A549 (cell line): Measurements from ENCODE around the gene MANSC1. TPM values are rescaled to one million over a fixed set of nuclear protein-coding genes. Genes with fewer than 3 reads are reported as not detected.
"Not testable (repeated sequence)": the region's sequence is repeated elsewhere in the genome, so short reads cannot be mapped to it uniquely, and the experiment has no call there.

ENCODE experiments used
- ATAC-seq, 2 experiments: fragments of 200-7000 bp in 1 of 2; fragments of >200 bp in 1 of 2; cut with Nextera tagmentation in 1 of 2; cut with Tn5 transposase in 1 of 2; 3 replicates each; pipeline versions ENCODE4 v1.8.0 to v1.9.1; 2018 to 2020; ENCODE audit warnings: mild to moderate bottlenecking in 1 of 2, moderate library complexity in 1 of 2
- CTCF ChIA-PET: fragments of 300-600 bp; sonication (Branson Sonifier 250); formaldehyde crosslinking; extraction: SDS; loops from one replicate; lab custom pipeline; 2021; ENCODE audit warnings: antibody characterized with exemption, inconsistent platforms; lab: Yijun Ruan, JAX
- POLR2A ChIA-PET: fragments of 350-600 bp; formaldehyde crosslinking; extraction: SDS; loops from one replicate; lab custom pipeline; 2021; ENCODE audit warnings: antibody characterized with exemption, inconsistent platforms; lab: Yijun Ruan, JAX
- DNase-seq, 2 experiments: peaks; one replicate each; pipeline versions ENCODE4 v3.0.0 to v3.0.0-alpha.2; 2011 to 2016; ENCODE audit warnings: low read depth in 1 of 2, low spot score in 1 of 2
- FAIRE-seq: peaks from 2 replicates; lab custom pipeline; 2011; peaks lifted over from hg19 to GRCh38; lab: Jason Lieb, UNC
- H3K27ac ChIP-seq, 2 experiments: fragments of >200 bp; sonication (Bioruptor Twin); formaldehyde crosslinking; 3 replicates each; pipeline ENCODE4 v1.5.1; 2016 to 2017
- H3K4me1 ChIP-seq: fragments of >200 bp; sonication (Bioruptor Twin); formaldehyde crosslinking; 3 replicates; pipeline ENCODE4 v1.6.1; 2016
- H3K4me2 ChIP-seq: fragments of >200 bp; sonication (Bioruptor Twin); formaldehyde crosslinking; 3 replicates; pipeline ENCODE4 v1.6.1; 2016
- H3K4me3 ChIP-seq: fragments of >200 bp; sonication (Bioruptor Twin); formaldehyde crosslinking; 3 replicates; pipeline ENCODE4 v1.5.1; 2016
- H3K9me3 ChIP-seq: fragments of >200 bp; sonication (Bioruptor Twin); formaldehyde crosslinking; 3 replicates; pipeline ENCODE4 v1.6.1; 2016
- CBX2 ChIP-seq: fragments of 200-600 bp; sonication (generic); IDR thresholded peaks from 2 replicates; pipeline ENCODE4 v1.6.1; 2016; ENCODE audit warnings: low read depth, mild to moderate bottlenecking, borderline replicate concordance
- CBX8 ChIP-seq: fragments of 200-600 bp; sonication (generic); IDR thresholded peaks from 2 replicates; pipeline ENCODE4 v1.6.1; 2016
- EP300 ChIP-seq, 2 experiments: fragments of >200 bp; sonication (Bioruptor Twin); formaldehyde crosslinking; IDR thresholded peaks; 2 replicates in 1 of 2; 3 replicates in 1 of 2; pipeline ENCODE4 v1.6.1; 2016 to 2017
- FOSL2 ChIP-seq, 2 experiments: fragments of 450-650 bp in 1 of 2; fragments of >200 bp in 1 of 2; sonication (Bioruptor Twin) in 1 of 2; formaldehyde crosslinking; IDR thresholded peaks; 2 replicates each; pipeline versions ENCODE4 v1.5.0 to v1.6.1; 2016 to 2020; ENCODE audit warnings: mild to moderate bottlenecking in 1 of 2, moderate library complexity in 1 of 2
- HDAC2 ChIP-seq: fragments of 200-600 bp; sonication (generic); IDR thresholded peaks from 2 replicates; pipeline ENCODE4 v1.6.1; 2016
- HEYL ChIP-seq: fragments of 250-450 bp; sonication (Bioruptor Pico); IDR thresholded peaks from 2 replicates; pipeline ENCODE4 v1.8.0; 2021; ENCODE audit warnings: mild to moderate bottlenecking, moderate library complexity
- HOXB5 ChIP-seq: fragments of 250-450 bp; sonication (Bioruptor Pico); IDR thresholded peaks from 2 replicates; pipeline ENCODE4 v1.5.0; 2020; ENCODE audit warnings: mild to moderate bottlenecking, moderate library complexity
- JUN ChIP-seq, 2 experiments: fragments of >200 bp; sonication (Bioruptor Twin); formaldehyde crosslinking; IDR thresholded peaks; 2 replicates in 1 of 2; 3 replicates in 1 of 2; pipeline ENCODE4 v1.6.1; 2016 to 2017
- MAZ ChIP-seq: fragments of 150-350 bp; IDR thresholded peaks from 2 replicates; pipeline ENCODE4 v1.6.1; 2014; ENCODE audit warnings: antibody characterized with exemption, low read depth, low read length, borderline replicate concordance
- NPAS2 ChIP-seq: fragments of 250-450 bp; sonication (Bioruptor Pico); IDR thresholded peaks from 2 replicates; pipeline ENCODE4 v1.8.0; 2022; ENCODE audit warnings: mild to moderate bottlenecking, moderate library complexity, borderline replicate concordance
- PHF8 ChIP-seq: fragments of 200-600 bp; sonication (generic); IDR thresholded peaks from 2 replicates; pipeline ENCODE4 v1.6.1; 2016; ENCODE audit warnings: low read depth, mild to moderate bottlenecking, antibody characterized with exemption, moderate library complexity, borderline replicate concordance
- POLR2A ChIP-seq: IDR thresholded peaks from 2 replicates; pipeline ENCODE4 v1.6.1; 2012; ENCODE audit warnings: mild to moderate bottlenecking, low read length
- RCOR1 ChIP-seq: fragments of 150-350 bp; IDR thresholded peaks from 2 replicates; pipeline ENCODE4 v1.6.1; 2014; ENCODE audit warnings: antibody characterized with exemption, low read length, low read depth
- RFX5 ChIP-seq: fragments of 450-650 bp; IDR thresholded peaks from 2 replicates; pipeline ENCODE4 v1.7.1; 2014; ENCODE audit warnings: antibody characterized with exemption, mild to moderate bottlenecking, moderate library complexity
- TFCP2L1 ChIP-seq: fragments of 250-450 bp; sonication (Bioruptor Pico); IDR thresholded peaks from 2 replicates; pipeline ENCODE4 v1.5.0; 2021; ENCODE audit warnings: mild to moderate bottlenecking
- ZC3H11A ChIP-seq: fragments of 450-650 bp; IDR thresholded peaks from 2 replicates; pipeline ENCODE4 v1.6.1; 2014; ENCODE audit warnings: antibody characterized with exemption, mild to moderate bottlenecking
- ZFP36 ChIP-seq: fragments of 450-650 bp; IDR thresholded peaks from 2 replicates; pipeline ENCODE4 v1.6.1; 2014; ENCODE audit warnings: borderline replicate concordance; ENCODE audit not compliant: partially characterized antibody
- ZSCAN20 ChIP-seq: fragments of 250-450 bp; sonication (Bioruptor Pico); IDR thresholded peaks from 2 replicates; pipeline ENCODE4 v1.8.0; 2022; ENCODE audit warnings: mild to moderate bottlenecking, moderate library complexity
- WGBS: methylation state at CpG from one replicate; pipeline ENCODE4 v1.1.6; 2017; ENCODE audit errors: missing lambda C conversion rate; 5-methylcytosine and 5-hydroxymethylcytosine counted together
- polyA plus RNA-seq, 4 experiments: library from polyadenylated mRNA; depleted of rRNA in 3 of 4; stranded (reverse); fragments of >200 nt; fragmentation: RNase III in 1 of 4; extraction: RNeasy Plus Mini Kit Qiagen cat#74134 plus additional on column Dnase treatment in 1 of 4; gene quantifications; 2 replicates in 3 of 4; 3 replicates in 1 of 4; pipeline ENCODE4 v1.2.3, GENCODE V29; 2011 to 2017
- TF ChIP-seq, protein P1 (sequence below): fragments of 250-450 bp; sonication (Bioruptor Pico); IDR thresholded peaks from 2 replicates; pipeline ENCODE4 v1.5.0; 2020; ENCODE audit warnings: low read depth, mild to moderate bottlenecking, moderate library complexity
- TF ChIP-seq, protein P2 (sequence below): IDR thresholded peaks from 2 replicates; pipeline ENCODE4 v1.6.1; 2012; ENCODE audit warnings: low read depth, borderline replicate concordance
- TF ChIP-seq, protein P3 (sequence below): fragments of 250-450 bp; sonication (Bioruptor Pico); IDR thresholded peaks from 2 replicates; pipeline ENCODE4 v1.5.0; 2021; ENCODE audit warnings: mild to moderate bottlenecking, moderate library complexity, borderline replicate concordance
- TF ChIP-seq, protein P4 (sequence below): fragments of 200-600 bp; sonication (generic); IDR thresholded peaks from 2 replicates; pipeline ENCODE4 v1.6.1; 2016; ENCODE audit warnings: antibody characterized with exemption, mild to moderate bottlenecking, moderate library complexity
- TF ChIP-seq, protein P5 (sequence below): fragments of >200 bp; sonication (Bioruptor Twin); formaldehyde crosslinking; IDR thresholded peaks from 3 replicates; pipeline ENCODE4 v1.5.1; 2016
- TF ChIP-seq, protein P6 (sequence below): fragments of 450-650 bp; IDR thresholded peaks from 2 replicates; pipeline ENCODE4 v1.6.1; 2014; ENCODE audit warnings: antibody characterized with exemption

The MANSC1 gene
- polyA plus RNA-seq, 2 of the 4 experiments (the other 2 are of a cell fraction), result 3.7 to 3.9 TPM

DNA sequence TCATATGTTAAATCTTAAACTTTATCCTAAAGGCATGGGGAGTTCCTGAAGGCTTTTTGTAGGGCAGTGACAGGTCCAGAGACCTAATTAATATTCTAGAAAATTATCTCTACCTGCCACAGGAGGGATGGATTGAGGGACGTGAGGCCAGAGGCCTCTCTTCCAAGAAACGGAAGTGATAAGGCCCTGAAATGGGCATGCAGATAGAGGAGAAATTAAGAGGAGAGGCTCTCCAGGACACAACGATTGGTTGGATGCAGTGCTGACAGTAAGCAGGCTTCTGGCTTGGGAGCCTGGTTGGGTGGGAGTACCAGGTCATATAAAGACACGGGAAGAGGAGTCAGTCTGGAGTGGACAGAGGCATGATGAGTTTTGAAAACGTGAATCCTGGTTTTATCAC lies 3.8 kb upstream of the MANSC1 start:
- ATAC-seq (no peak), FAIRE-seq (no peak)
- H3K27ac ChIP-seq, result no peak overlapping the region

DNA sequence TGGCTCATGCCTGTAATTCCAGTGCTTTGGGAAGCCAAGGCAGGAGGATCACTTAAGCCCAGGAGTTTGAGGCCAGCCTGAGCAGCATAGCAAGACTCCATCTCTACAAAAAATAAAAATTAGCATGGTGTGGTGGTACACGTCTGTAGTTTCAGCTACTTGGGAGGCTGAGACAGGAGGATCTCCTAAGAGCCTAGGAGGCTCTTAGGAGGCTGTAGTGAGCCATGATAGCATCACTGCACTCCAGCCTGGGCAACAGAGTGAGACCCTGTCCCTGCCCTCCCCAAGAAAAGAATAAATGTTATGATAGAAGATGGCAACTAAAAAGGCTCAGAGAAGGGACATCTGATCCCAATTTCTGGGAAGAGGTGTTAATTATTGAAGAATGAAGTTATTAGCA lies 3.2 kb upstream of the MANSC1 start:
- TF ChIP-seq HEYL (CRISPR knock-in tag) (no peak), TFCP2L1 (no peak), MAZ (no peak), FOSL2 (IDR thresholded peaks at IDR 0.05) (no peak), FOSL2 (CRISPR knock-in tag; IDR thresholded peaks at IDR 0.05) (no peak), EP300 (IDR thresholded peaks at IDR 0.05) (no peak)
- TF ChIP-seq, protein P1, sequence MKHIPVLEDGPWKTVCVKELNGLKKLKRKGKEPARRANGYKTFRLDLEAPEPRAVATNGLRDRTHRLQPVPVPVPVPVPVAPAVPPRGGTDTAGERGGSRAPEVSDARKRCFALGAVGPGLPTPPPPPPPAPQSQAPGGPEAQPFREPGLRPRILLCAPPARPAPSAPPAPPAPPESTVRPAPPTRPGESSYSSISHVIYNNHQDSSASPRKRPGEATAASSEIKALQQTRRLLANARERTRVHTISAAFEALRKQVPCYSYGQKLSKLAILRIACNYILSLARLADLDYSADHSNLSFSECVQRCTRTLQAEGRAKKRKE (CRISPR knock-in tag), result no peak
- TF ChIP-seq, protein P2, sequence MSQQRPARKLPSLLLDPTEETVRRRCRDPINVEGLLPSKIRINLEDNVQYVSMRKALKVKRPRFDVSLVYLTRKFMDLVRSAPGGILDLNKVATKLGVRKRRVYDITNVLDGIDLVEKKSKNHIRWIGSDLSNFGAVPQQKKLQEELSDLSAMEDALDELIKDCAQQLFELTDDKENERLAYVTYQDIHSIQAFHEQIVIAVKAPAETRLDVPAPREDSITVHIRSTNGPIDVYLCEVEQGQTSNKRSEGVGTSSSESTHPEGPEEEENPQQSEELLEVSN, result no peak
- Histone ChIP-seq H3K9me3 (no peaks in the 10 kb centered on the region), H3K4me1 (peaks cover 23% of the 10 kb centered on the region), H3K27ac (no peak overlapping the region), H3K4me2 (no peak overlapping the region), H3K4me3 (no peak overlapping the region)
- POLR2A ChIA-PET, result no interaction called here
- FAIRE-seq (no peak), DNase-seq (no peak), ATAC-seq (no peak)
- CTCF ChIA-PET, result no interaction called here
- 55% methylated on average over 1 of the region's 1 CpG for WGBS

More for the DNA sequence above, 3.8 kb upstream of the MANSC1 start:
- Histone ChIP-seq H3K4me1 (peaks cover 28% of the 10 kb centered on the region), H3K4me2 (no peak overlapping the region), H3K4me3 (no peak overlapping the region), H3K9me3 (no peaks in the 10 kb centered on the region)
- ChIA-PET POLR2A (no interaction called here), CTCF (no interaction called here)
- 69% methylated on average over 5 of the region's 5 CpGs for WGBS
- TF ChIP-seq ZSCAN20 (no peak), NPAS2 (CRISPR knock-in tag) (no peak), HOXB5 (CRISPR knock-in tag) (no peak), RFX5 (no peak), CBX8 (no peak), EP300 (IDR thresholded peaks at IDR 0.05) (no peak), ZFP36 (no peak), ZC3H11A (no peak), POLR2A (no peak), HDAC2 (no peak), HEYL (CRISPR knock-in tag) (no peak), CBX2 (no peak), RCOR1 (no peak), JUN (IDR thresholded peaks at IDR 0.05) (no peak), PHF8 (no peak), FOSL2 (IDR thresholded peaks at IDR 0.05) (no peak), FOSL2 (CRISPR knock-in tag; IDR thresholded peaks at IDR 0.05) (no peak)
- TF ChIP-seq, protein P3, sequence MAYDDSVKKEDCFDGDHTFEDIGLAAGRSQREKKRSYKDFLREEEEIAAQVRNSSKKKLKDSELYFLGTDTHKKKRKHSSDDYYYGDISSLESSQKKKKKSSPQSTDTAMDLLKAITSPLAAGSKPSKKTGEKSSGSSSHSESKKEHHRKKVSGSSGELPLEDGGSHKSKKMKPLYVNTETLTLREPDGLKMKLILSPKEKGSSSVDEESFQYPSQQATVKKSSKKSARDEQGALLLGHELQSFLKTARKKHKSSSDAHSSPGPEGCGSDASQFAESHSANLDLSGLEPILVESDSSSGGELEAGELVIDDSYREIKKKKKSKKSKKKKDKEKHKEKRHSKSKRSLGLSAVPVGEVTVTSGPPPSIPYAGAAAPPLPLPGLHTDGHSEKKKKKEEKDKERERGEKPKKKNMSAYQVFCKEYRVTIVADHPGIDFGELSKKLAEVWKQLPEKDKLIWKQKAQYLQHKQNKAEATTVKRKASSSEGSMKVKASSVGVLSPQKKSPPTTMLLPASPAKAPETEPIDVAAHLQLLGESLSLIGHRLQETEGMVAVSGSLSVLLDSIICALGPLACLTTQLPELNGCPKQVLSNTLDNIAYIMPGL (CRISPR knock-in tag), result no peak
- TF ChIP-seq, protein P4, sequence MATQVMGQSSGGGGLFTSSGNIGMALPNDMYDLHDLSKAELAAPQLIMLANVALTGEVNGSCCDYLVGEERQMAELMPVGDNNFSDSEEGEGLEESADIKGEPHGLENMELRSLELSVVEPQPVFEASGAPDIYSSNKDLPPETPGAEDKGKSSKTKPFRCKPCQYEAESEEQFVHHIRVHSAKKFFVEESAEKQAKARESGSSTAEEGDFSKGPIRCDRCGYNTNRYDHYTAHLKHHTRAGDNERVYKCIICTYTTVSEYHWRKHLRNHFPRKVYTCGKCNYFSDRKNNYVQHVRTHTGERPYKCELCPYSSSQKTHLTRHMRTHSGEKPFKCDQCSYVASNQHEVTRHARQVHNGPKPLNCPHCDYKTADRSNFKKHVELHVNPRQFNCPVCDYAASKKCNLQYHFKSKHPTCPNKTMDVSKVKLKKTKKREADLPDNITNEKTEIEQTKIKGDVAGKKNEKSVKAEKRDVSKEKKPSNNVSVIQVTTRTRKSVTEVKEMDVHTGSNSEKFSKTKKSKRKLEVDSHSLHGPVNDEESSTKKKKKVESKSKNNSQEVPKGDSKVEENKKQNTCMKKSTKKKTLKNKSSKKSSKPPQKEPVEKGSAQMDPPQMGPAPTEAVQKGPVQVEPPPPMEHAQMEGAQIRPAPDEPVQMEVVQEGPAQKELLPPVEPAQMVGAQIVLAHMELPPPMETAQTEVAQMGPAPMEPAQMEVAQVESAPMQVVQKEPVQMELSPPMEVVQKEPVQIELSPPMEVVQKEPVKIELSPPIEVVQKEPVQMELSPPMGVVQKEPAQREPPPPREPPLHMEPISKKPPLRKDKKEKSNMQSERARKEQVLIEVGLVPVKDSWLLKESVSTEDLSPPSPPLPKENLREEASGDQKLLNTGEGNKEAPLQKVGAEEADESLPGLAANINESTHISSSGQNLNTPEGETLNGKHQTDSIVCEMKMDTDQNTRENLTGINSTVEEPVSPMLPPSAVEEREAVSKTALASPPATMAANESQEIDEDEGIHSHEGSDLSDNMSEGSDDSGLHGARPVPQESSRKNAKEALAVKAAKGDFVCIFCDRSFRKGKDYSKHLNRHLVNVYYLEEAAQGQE, result no peak
- TF ChIP-seq, protein P5, sequence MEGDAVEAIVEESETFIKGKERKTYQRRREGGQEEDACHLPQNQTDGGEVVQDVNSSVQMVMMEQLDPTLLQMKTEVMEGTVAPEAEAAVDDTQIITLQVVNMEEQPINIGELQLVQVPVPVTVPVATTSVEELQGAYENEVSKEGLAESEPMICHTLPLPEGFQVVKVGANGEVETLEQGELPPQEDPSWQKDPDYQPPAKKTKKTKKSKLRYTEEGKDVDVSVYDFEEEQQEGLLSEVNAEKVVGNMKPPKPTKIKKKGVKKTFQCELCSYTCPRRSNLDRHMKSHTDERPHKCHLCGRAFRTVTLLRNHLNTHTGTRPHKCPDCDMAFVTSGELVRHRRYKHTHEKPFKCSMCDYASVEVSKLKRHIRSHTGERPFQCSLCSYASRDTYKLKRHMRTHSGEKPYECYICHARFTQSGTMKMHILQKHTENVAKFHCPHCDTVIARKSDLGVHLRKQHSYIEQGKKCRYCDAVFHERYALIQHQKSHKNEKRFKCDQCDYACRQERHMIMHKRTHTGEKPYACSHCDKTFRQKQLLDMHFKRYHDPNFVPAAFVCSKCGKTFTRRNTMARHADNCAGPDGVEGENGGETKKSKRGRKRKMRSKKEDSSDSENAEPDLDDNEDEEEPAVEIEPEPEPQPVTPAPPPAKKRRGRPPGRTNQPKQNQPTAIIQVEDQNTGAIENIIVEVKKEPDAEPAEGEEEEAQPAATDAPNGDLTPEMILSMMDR, result no peak
- TF ChIP-seq, protein P6, sequence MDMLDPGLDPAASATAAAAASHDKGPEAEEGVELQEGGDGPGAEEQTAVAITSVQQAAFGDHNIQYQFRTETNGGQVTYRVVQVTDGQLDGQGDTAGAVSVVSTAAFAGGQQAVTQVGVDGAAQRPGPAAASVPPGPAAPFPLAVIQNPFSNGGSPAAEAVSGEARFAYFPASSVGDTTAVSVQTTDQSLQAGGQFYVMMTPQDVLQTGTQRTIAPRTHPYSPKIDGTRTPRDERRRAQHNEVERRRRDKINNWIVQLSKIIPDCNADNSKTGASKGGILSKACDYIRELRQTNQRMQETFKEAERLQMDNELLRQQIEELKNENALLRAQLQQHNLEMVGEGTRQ, result no peak
- no peak for DNase-seq

DNA sequence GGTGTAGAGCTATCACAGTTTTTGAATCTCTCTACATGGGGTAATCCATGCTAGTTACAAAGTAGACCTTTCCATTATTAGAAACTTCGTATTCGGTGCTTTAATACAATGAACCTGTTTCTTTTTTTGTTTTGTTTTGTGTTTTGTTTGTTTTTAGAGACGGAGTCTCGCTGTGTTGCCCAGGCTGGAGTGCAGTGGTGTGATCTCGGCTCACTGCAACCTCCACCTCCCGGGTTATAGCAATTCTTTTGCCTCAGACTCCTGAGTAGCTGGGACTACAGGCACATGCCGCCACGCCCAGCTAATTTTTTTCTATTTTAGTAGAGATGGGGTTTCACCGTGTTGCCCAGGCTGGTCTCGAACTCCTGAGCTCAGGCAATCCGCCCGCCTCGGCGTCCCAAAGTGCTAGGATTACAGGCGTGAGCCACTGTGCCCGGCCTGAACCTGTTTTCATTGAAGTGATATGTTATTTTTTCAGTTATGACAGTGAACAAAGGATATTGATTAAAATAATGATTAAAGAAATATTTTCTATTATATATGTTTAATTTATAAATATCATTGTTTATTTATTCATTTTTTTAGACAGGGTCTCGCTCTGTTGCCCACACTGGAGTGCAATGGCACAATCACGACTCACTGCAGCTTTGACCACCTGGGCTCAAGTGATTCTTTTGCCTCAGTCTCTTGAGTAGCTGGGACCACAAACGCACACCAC lies 1.6 kb upstream of the MANSC1 start:
- not testable (repeated sequence) for H3K27ac ChIP-seq, H3K9me3 ChIP-seq, H3K4me3 ChIP-seq, DNase-seq, FAIRE-seq, ATAC-seq
- Histone ChIP-seq H3K4me2 (peak overlapping the region; percentile 95), H3K4me1 (peaks cover 19% of the 10 kb centered on the region)
- CTCF ChIA-PET, result interaction anchor here (0.8 to 1.8 kb wide), 6 partner anchors 9 to 85 kb away, joined by 3 to 4 read pairs (median 4); partner anchors contain the start of gene LRP6
- WGBS, result 93% methylated on average over 19 of the region's 19 CpGs
- POLR2A ChIA-PET, result interaction anchor here (0.7 to 1.1 kb wide), 3 partner anchors 209 to 702 kb away, joined by 3 to 4 read pairs (median 4); partner anchors contain the start of genes DUSP16 and ETV6
